B cell (primary cell): ENCODE measurements around the gene RNFT2. TPM values are rescaled to one million over a fixed set of nuclear protein-coding genes. Genes with fewer than 3 reads are reported as not detected.

Experiments
- ATAC-seq: fragments of 200-7000 bp; cut with Tn5 transposase; one replicate; pipeline ENCODE4 v1.10.0; 2021; ENCODE audit warnings: low read depth, mild to moderate bottlenecking, moderate number of reproducible peaks, moderate library complexity
- CTCF ChIA-PET: fragments of 350-600 bp; sonication (Branson Sonifier 250); formaldehyde crosslinking; loops from one replicate; lab custom pipeline; 2021; ENCODE audit warnings: antibody characterized with exemption, inconsistent platforms; lab: Charles Lee
- POLR2A ChIA-PET: fragments of 350-600 bp; sonication (Branson Sonifier 250); formaldehyde crosslinking; loops from one replicate; lab custom pipeline; 2021; ENCODE audit warnings: antibody characterized with exemption; lab: Charles Lee
- DNase-seq: peaks from one replicate; pipeline ENCODE4 v3.0.0; 2013
- H2AFZ ChIP-seq: 2 replicates; pipeline ENCODE4 v1.6.1; 2012; ENCODE audit warnings: mild to moderate bottlenecking, low read depth, low read length; ENCODE audit not compliant: insufficient read depth, poor library complexity, severe bottlenecking
- H3K27ac ChIP-seq, 2 donors: 1 replicate in 1 of 2; 2 replicates in 1 of 2; pipeline ENCODE4 v1.5.1; 2012 to 2013; ENCODE audit warnings: low read length in 2 of 2, mild to moderate bottlenecking in 2 of 2, moderate library complexity in 1 of 2
- H3K27me3 ChIP-seq, 4 experiments: fragments of 200-600 bp in 1 of 4; sonication (generic) in 1 of 4; replicated peaks in 1 of 4; 1 replicate in 2 of 4; 2 replicates in 2 of 4; pipeline versions ENCODE4 v1.6.1 to v1.7.0; 2013 to 2016; ENCODE audit warnings: low read length in 3 of 4, mild to moderate bottlenecking in 2 of 4, mixed read lengths in 1 of 4, moderate library complexity in 1 of 4; ENCODE audit not compliant: insufficient read depth in 4 of 4, control insufficient read depth in 3 of 4; ENCODE audit errors: control extremely low read depth in 1 of 4
- H3K36me3 ChIP-seq, 2 experiments: replicated peaks in 1 of 2; 1 replicate in 1 of 2; 2 replicates in 1 of 2; pipeline versions ENCODE4 v1.6.1 to v1.7.1; 2013; ENCODE audit warnings: low read length in 1 of 2; ENCODE audit not compliant: insufficient read depth in 2 of 2, control insufficient read depth in 1 of 2; ENCODE audit errors: control extremely low read depth in 1 of 2, extremely low read depth in 1 of 2
- H3K4me1 ChIP-seq, 2 donors: fragments of 200-600 bp in 1 of 2; sonication (generic) in 1 of 2; 1 replicate in 1 of 2; 2 replicates in 1 of 2; pipeline versions ENCODE4 v1.5.1 to v1.6.1; 2013 to 2017; ENCODE audit warnings: low read length in 2 of 2; ENCODE audit not compliant: control insufficient read depth in 2 of 2, insufficient read depth in 2 of 2
- H3K4me2 ChIP-seq: replicated peaks from 2 replicates; pipeline ENCODE3; 2012; ENCODE audit warnings: mild to moderate bottlenecking, low read depth, low read length; ENCODE audit not compliant: poor library complexity, severe bottlenecking
- H3K4me3 ChIP-seq, 5 experiments: fragments of 200-600 bp in 1 of 5; sonication (generic) in 1 of 5; 1 replicate in 3 of 5; 2 replicates in 2 of 5; pipeline versions ENCODE4 v1.5.1 to v1.7.0; 2011 to 2016; ENCODE audit warnings: low read length in 4 of 5, mild to moderate bottlenecking in 4 of 5, low read depth in 2 of 5, control low read depth in 1 of 5, moderate library complexity in 1 of 5; ENCODE audit not compliant: insufficient read depth in 1 of 5; ENCODE audit errors: control extremely low read depth in 1 of 5, extremely low read depth in 1 of 5
- H3K79me2 ChIP-seq: fragments of 200-600 bp; sonication (generic); one replicate; pipeline ENCODE4 v1.6.0; 2016; ENCODE audit warnings: low read length; ENCODE audit not compliant: control insufficient read depth, insufficient read depth
- H3K9ac ChIP-seq: fragments of 200-600 bp; sonication (generic); 2 replicates; pipeline ENCODE4 v1.6.1; 2017; ENCODE audit warnings: mild to moderate bottlenecking, low read length, moderate library complexity
- H3K9me3 ChIP-seq, 3 donors: one replicate each; pipeline versions ENCODE4 v1.6.1 to v1.7.1; 2013; ENCODE audit warnings: low read length in 2 of 3; ENCODE audit not compliant: control insufficient read depth in 2 of 3, insufficient read depth in 1 of 3; ENCODE audit errors: control extremely low read depth in 1 of 3
- H4K20me1 ChIP-seq: 2 replicates; pipeline ENCODE4 v1.6.0; 2012; ENCODE audit warnings: mild to moderate bottlenecking, low read length; ENCODE audit not compliant: insufficient read depth, control insufficient read depth, poor library complexity, severe bottlenecking
- H3K27ac Mint-ChIP-seq: one replicate; pipeline ENCODE4 v1.8.0; 2021; ENCODE audit warnings: mixed read lengths
- H3K27me3 Mint-ChIP-seq: one replicate; pipeline ENCODE4 v1.8.0; 2021; ENCODE audit warnings: mixed read lengths
- H3K4me1 Mint-ChIP-seq: one replicate; pipeline ENCODE4 v1.8.0; 2021; ENCODE audit warnings: mixed read lengths
- H3K4me3 Mint-ChIP-seq: one replicate; pipeline ENCODE4 v1.8.0; 2021; ENCODE audit warnings: mixed read lengths
- H3K9me3 Mint-ChIP-seq: one replicate; pipeline ENCODE4 v1.8.0; 2022; ENCODE audit warnings: mixed read lengths; ENCODE audit not compliant: insufficient read depth
- CTCF ChIP-seq: fragments of 200-600 bp; IDR thresholded peaks from one replicate; pipeline ENCODE4 v1.8.0; 2022; ENCODE audit warnings: antibody characterized with exemption, mild to moderate bottlenecking
- EZH2 ChIP-seq: IDR thresholded peaks from 2 replicates; pipeline ENCODE4 v1.6.1; 2012; ENCODE audit warnings: borderline replicate concordance, low read depth, mild to moderate bottlenecking, moderate library complexity, low read length; ENCODE audit not compliant: insufficient read depth, poor library complexity, severe bottlenecking
- WGBS: methylation state at CpG from one replicate; pipeline ENCODE4 v1.1.5; 2013; ENCODE audit warnings: missing lambda C conversion rate; ENCODE audit not compliant: insufficient coverage; 5-methylcytosine and 5-hydroxymethylcytosine counted together
- intact Hi-C: fragments of 100-400 bp; cut with micrococcal nuclease; formaldehyde crosslinking; loops from one replicate; pipeline ENCODE4 v1.10.0; 2022
- polyA plus RNA-seq: library from polyadenylated mRNA; depleted of rRNA; stranded (reverse); fragments of >200 nt; gene quantifications from 2 replicates; pipeline ENCODE4 v1.2.3, GENCODE V29; 2012
- total RNA-seq, 2 donors: library from RNA; stranded (reverse); fragments of 120-200 nt in 1 of 2; gene quantifications; 1 replicate in 1 of 2; 2 replicates in 1 of 2; pipeline versions ENCODE4 v1.2.3 to v1.2.4, GENCODE V29; 2013 to 2022

RNFT2 gene
- total and polyA plus RNA-seq, 2 donors (not counting 1 experiment from before 2014, with no cell fraction given): 5.2 to 18.2 TPM

- no peak for DNase-seq
- ChIA-PET CTCF (interaction anchor here (0.9 kb wide), 1 partner anchor 27 kb away, joined by 3 read pairs; no protein-coding TSS in a partner anchor), POLR2A (interaction anchor here (0.6 kb wide), 1 partner anchor 122 kb away, joined by 4 read pairs; no protein-coding TSS in a partner anchor)
- no peaks in the 10 kb centered on the region for H3K9me3 ChIP-seq
- peaks cover 18 to 20% of the 10 kb centered on the region in 2 donors for H3K4me1 ChIP-seq
- no peak for ATAC-seq
- Mint-ChIP-seq H3K4me3 (peak overlapping the region; percentile 97), H3K9me3 (no peaks in the 10 kb centered on the region), H3K27ac (peak overlapping the region; percentile 5), H3K4me1 (peaks cover 40% of the 10 kb centered on the region), H3K27me3 (no peaks in the 10 kb centered on the region)
- H3K9ac ChIP-seq: peak overlapping the region; percentile 74
- no peaks in the 10 kb centered on the region for H3K27me3 ChIP-seq
- 88% methylated on average over 5 of the region's 9 CpGs for WGBS
- H2AFZ ChIP-seq: no peak overlapping the region
- H4K20me1 ChIP-seq: peaks cover 48% of the 10 kb centered on the region
- peak overlapping the region in 3 of 5 experiments; percentile 63 to 90 (median 84) for H3K4me3 ChIP-seq
- intact Hi-C loops: loop anchor here (1.0 to 5.0 kb wide), 3 partner anchors 66 to 177 kb away; partner anchors contain the start of gene MAP1LC3B2
- peaks cover 85% of the 10 kb centered on the region for H3K79me2 ChIP-seq
- no peak overlapping the region for H3K27ac ChIP-seq
- peaks cover 7 to 23% of the 10 kb centered on the region in 2 experiments for H3K36me3 ChIP-seq
- TF ChIP-seq EZH2 (no peak), CTCF (no peak)
- H3K4me2 ChIP-seq: peak overlapping the region; percentile 100
Measured at GRCh38 chr12:116735951-116736599, 2.0 kb upstream of the RNFT2 start.
